Trophoblast cell (in vitro differentiated cells and primary cell): Measurements from ENCODE around the gene KRTAP4-4. TPM values are rescaled to one million over a fixed set of nuclear protein-coding genes. Genes with fewer than 3 reads are reported as not detected.

Source experiments
- DNase-seq, 2 donors: peaks; one replicate each; pipeline ENCODE4 v3.0.0-alpha.2; 2016
- H2AFZ ChIP-seq: 2 replicates; pipeline ENCODE4 v1.6.1; 2013; ENCODE audit warnings: low read length, moderate library complexity, mild to moderate bottlenecking; ENCODE audit not compliant: insufficient read depth, poor library complexity
- H2AK5ac ChIP-seq: 2 replicates; pipeline ENCODE4 v1.6.1; 2013; ENCODE audit warnings: mild to moderate bottlenecking, low read length
- H2BK120ac ChIP-seq: 2 replicates; pipeline ENCODE4 v1.6.1; 2013; ENCODE audit warnings: low read length, mild to moderate bottlenecking, moderate library complexity; ENCODE audit not compliant: insufficient read depth, poor library complexity
- H2BK12ac ChIP-seq: 2 replicates; pipeline ENCODE4 v1.6.1; 2013; ENCODE audit warnings: mild to moderate bottlenecking, low read length, moderate library complexity
- H2BK5ac ChIP-seq: 2 replicates; pipeline ENCODE4 v1.6.1; 2013; ENCODE audit warnings: low read length, low read depth, moderate library complexity, mild to moderate bottlenecking; ENCODE audit not compliant: poor library complexity
- H3K14ac ChIP-seq: 2 replicates; pipeline ENCODE4 v1.6.1; 2013; ENCODE audit warnings: mild to moderate bottlenecking, low read length
- H3K18ac ChIP-seq: 2 replicates; pipeline ENCODE4 v1.6.1; 2013; ENCODE audit warnings: mild to moderate bottlenecking, low read length
- H3K23ac ChIP-seq: 2 replicates; pipeline ENCODE4 v1.6.1; 2013; ENCODE audit warnings: low read length
- H3K27ac ChIP-seq: 2 replicates; pipeline ENCODE4 v1.5.1; 2013; ENCODE audit warnings: low read depth, mild to moderate bottlenecking, inconsistent platforms, low read length, moderate library complexity
- H3K27me3 ChIP-seq: 2 replicates; pipeline ENCODE4 v1.6.1; 2013; ENCODE audit warnings: inconsistent platforms, mild to moderate bottlenecking, low read length, moderate library complexity; ENCODE audit not compliant: insufficient read depth
- H3K36me3 ChIP-seq, 2 experiments: 1 replicate in 1 of 2; 2 replicates in 1 of 2; pipeline ENCODE4 v1.6.1; 2013; ENCODE audit warnings: low read length in 2 of 2, mild to moderate bottlenecking in 2 of 2, moderate library complexity in 1 of 2; ENCODE audit not compliant: insufficient read depth in 2 of 2, control insufficient read depth in 1 of 2
- H3K4ac ChIP-seq: 2 replicates; pipeline ENCODE4 v1.6.1; 2013; ENCODE audit warnings: low read depth, mild to moderate bottlenecking, low read length, moderate library complexity
- H3K4me1 ChIP-seq, 2 experiments: 1 replicate in 1 of 2; 2 replicates in 1 of 2; pipeline ENCODE4 v1.6.1; 2013; ENCODE audit warnings: low read length in 2 of 2, mild to moderate bottlenecking in 2 of 2, moderate library complexity in 1 of 2; ENCODE audit not compliant: insufficient read depth in 2 of 2, control insufficient read depth in 1 of 2
- H3K4me2 ChIP-seq: 2 replicates; pipeline ENCODE4 v1.6.1; 2013; ENCODE audit warnings: inconsistent platforms, mild to moderate bottlenecking, low read length, moderate library complexity
- H3K4me3 ChIP-seq: 2 replicates; pipeline ENCODE4 v1.5.1; 2013; ENCODE audit warnings: mild to moderate bottlenecking, low read depth, low read length, inconsistent platforms
- H3K79me1 ChIP-seq: one replicate; pipeline ENCODE4 v1.6.1; 2013; ENCODE audit warnings: low read length
- H3K79me2 ChIP-seq: 2 replicates; pipeline ENCODE4 v1.6.1; 2013; ENCODE audit warnings: low read length, mild to moderate bottlenecking; ENCODE audit not compliant: control insufficient read depth, insufficient read depth, poor library complexity
- H3K9ac ChIP-seq: 2 replicates; pipeline ENCODE4 v1.6.1; 2013; ENCODE audit warnings: mild to moderate bottlenecking, low read length
- H3K9me3 ChIP-seq: 2 replicates; pipeline ENCODE4 v1.6.1; 2013; ENCODE audit warnings: low read depth, mild to moderate bottlenecking, control low read depth, inconsistent platforms, low read length; ENCODE audit not compliant: insufficient read depth
- H4K12ac ChIP-seq: 2 replicates; pipeline ENCODE4 v1.6.1; 2013; ENCODE audit warnings: low read depth, mild to moderate bottlenecking, low read length, moderate library complexity
- H4K8ac ChIP-seq: 2 replicates; pipeline ENCODE4 v1.6.1; 2013; ENCODE audit warnings: low read depth, mild to moderate bottlenecking, low read length, moderate library complexity
- H4K91ac ChIP-seq: one replicate; pipeline ENCODE4 v1.6.1; 2013; ENCODE audit warnings: low read depth, mild to moderate bottlenecking, low read length, moderate library complexity
- WGBS: extraction: QIAGEN DNeasy Blood & Tissue Kit; methylation state at CpG from one replicate; pipeline ENCODE4 v1.1.7; 2013; ENCODE audit warnings: missing lambda C conversion rate; ENCODE audit not compliant: insufficient read length, insufficient coverage; ENCODE audit errors: extremely low coverage; 5-methylcytosine and 5-hydroxymethylcytosine counted together
- polyA plus RNA-seq: library from polyadenylated mRNA; stranded (reverse); fragments of 200-250 nt; gene quantifications from 2 replicates; pipeline ENCODE4 v1.2.3, GENCODE V29; 2013

Gene KRTAP4-4
- not detected in 2 replicates for polyA plus RNA-seq

- no CpG with 5 or more reads among the region's 1 CpG for WGBS
- H3K79me1 ChIP-seq, result no peaks in the 10 kb centered on the region
- H3K4ac ChIP-seq, result no peak within 1 kb of the TSS
- no peak within 1 kb of the TSS for H2AFZ ChIP-seq
- H3K9ac ChIP-seq, result no peak within 1 kb of the TSS
- no peak within 1 kb of the TSS for H2BK12ac ChIP-seq
- H3K14ac ChIP-seq, result no peak within 1 kb of the TSS
- no peaks in the 10 kb centered on the region for H3K79me2 ChIP-seq
- H4K91ac ChIP-seq, result no peak within 1 kb of the TSS
- no peak for DNase-seq
- H3K27me3 ChIP-seq, result no peaks in the 10 kb centered on the region
- no peak within 1 kb of the TSS for H4K8ac ChIP-seq
- H3K23ac ChIP-seq, result no peak within 1 kb of the TSS
- H3K9me3 ChIP-seq, result no peaks in the 10 kb centered on the region
- no peaks in the 10 kb centered on the region for H3K36me3 ChIP-seq
- no peak within 1 kb of the TSS for H4K12ac ChIP-seq
- no peak within 1 kb of the TSS for H2BK120ac ChIP-seq
- H3K4me1 ChIP-seq, result no peaks in the 10 kb centered on the region
- H3K4me2 ChIP-seq, result no peak within 1 kb of the TSS
- no peak within 1 kb of the TSS for H2BK5ac ChIP-seq
- H3K18ac ChIP-seq, result no peak within 1 kb of the TSS
- H3K4me3 ChIP-seq, result no peak within 1 kb of the TSS
- H2AK5ac ChIP-seq, result no peak within 1 kb of the TSS
- no peak within 1 kb of the TSS for H3K27ac ChIP-seq
These were observed at the start of gene KRTAP4-4 for GRCh38 chr17:41160648-41161047. KRTAP4-4 (minus strand) TSS chr17:41160748; CDS start chr17:41160691, 57 bp downstream.

DNA sequence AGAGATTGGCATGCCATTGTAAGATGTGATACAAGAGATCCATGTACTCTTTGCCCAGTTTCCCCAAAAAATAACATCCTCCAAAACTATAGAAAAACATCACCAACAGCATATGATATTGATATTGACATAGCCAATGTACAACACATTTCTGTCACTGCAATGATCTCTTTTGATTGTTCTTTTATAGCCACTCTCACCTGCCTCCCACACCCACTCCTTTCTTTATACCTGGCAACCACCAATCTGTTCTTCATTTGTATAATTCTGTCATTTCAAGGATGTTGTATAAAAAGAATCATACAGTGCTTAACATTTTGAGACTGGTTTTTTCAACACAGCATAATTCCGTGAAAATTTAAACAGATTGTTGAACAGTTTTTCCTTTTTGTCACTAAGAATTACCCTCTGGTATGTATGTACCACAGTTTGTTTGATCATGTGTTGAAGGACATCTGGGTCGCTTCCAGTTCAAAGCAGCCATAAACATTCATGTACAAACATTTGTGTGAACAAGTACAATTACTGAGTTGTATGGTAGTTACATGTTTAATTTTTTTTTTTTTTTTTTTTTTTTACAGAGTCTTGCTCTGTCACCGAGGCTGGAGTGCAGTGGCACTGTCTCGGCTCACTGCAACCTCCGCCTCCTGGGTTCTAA lies 39.0 kb upstream of the KRTAP4-4 start:
- Histone ChIP-seq H2BK5ac (no peak overlapping the region), H2AK5ac (no peak overlapping the region), H3K9me3 (no peaks in the 10 kb centered on the region), H3K4ac (no peak overlapping the region), H4K12ac (no peak overlapping the region), H2AFZ (no peak overlapping the region), H3K9ac (no peak overlapping the region), H3K4me1 (no peaks in the 10 kb centered on the region), H3K4me3 (no peak overlapping the region), H3K27ac (no peak overlapping the region), H4K91ac (no peak overlapping the region), H3K27me3 (no peaks in the 10 kb centered on the region), H2BK12ac (no peak overlapping the region), H3K36me3 (no peaks in the 10 kb centered on the region), H3K79me2 (no peaks in the 10 kb centered on the region), H3K23ac (no peak overlapping the region), H3K4me2 (no peak overlapping the region), H3K18ac (no peak overlapping the region), H3K79me1 (no peaks in the 10 kb centered on the region), H3K14ac (no peak overlapping the region), H2BK120ac (no peak overlapping the region), H4K8ac (no peak overlapping the region)
- no CpG with 5 or more reads among the region's 5 CpGs for WGBS
- no peak for DNase-seq

DNA sequence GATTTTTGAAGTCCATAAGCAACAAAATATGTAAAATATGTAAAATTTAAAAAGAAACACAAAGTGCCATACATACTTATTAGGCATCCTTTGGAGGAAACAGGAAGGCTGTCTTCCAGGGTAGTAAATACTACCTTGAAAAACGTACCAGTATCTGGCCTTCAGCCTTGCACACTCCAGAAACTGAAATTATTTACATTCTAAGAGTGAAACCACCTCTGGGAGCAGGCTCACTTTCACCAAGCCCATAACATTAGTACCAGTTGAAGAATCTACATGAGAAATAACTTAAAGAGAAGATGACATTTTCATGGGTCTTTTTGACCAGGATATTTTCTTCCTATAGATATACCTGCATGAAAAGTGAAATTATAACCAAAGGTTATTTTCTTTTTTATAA lies 35.5 kb upstream of the KRTAP4-4 start:
- no peaks in the 10 kb centered on the region for H3K27me3 ChIP-seq
- H3K18ac ChIP-seq, result no peak overlapping the region
- peak in 1 of 2 donors; percentile 2 for DNase-seq
- H3K14ac ChIP-seq, result no peak overlapping the region
- no peak overlapping the region for H3K4ac ChIP-seq
- H3K79me1 ChIP-seq, result no peaks in the 10 kb centered on the region
- no peak overlapping the region for H4K8ac ChIP-seq
- no peak overlapping the region for H3K23ac ChIP-seq
- H3K9ac ChIP-seq, result no peak overlapping the region
- H2BK120ac ChIP-seq, result no peak overlapping the region
- H3K4me1 ChIP-seq, result no peaks in the 10 kb centered on the region
- no peak overlapping the region for H4K91ac ChIP-seq
- H3K4me2 ChIP-seq, result no peak overlapping the region
- H4K12ac ChIP-seq, result no peak overlapping the region
- no peaks in the 10 kb centered on the region for H3K36me3 ChIP-seq
- no peak overlapping the region for H2BK5ac ChIP-seq
- no peaks in the 10 kb centered on the region for H3K79me2 ChIP-seq
- no peaks in the 10 kb centered on the region for H3K9me3 ChIP-seq
- no peak overlapping the region for H3K27ac ChIP-seq
- H2AK5ac ChIP-seq, result no peak overlapping the region
- no CpG with 5 or more reads among the region's 1 CpG for WGBS
- no peak overlapping the region for H2BK12ac ChIP-seq
- no peak overlapping the region for H3K4me3 ChIP-seq
- H2AFZ ChIP-seq, result no peak overlapping the region

- Histone ChIP-seq H4K91ac (no peak overlapping the region), H3K79me1 (no peaks in the 10 kb centered on the region), H2AFZ (no peak overlapping the region), H3K27ac (no peak overlapping the region), H3K4me1 (no peaks in the 10 kb centered on the region), H2BK5ac (no peak overlapping the region), H2BK120ac (no peak overlapping the region), H3K4me2 (no peak overlapping the region), H3K4me3 (no peak overlapping the region), H3K23ac (no peak overlapping the region), H4K12ac (no peak overlapping the region), H3K79me2 (no peaks in the 10 kb centered on the region), H3K36me3 (no peaks in the 10 kb centered on the region), H3K9me3 (no peaks in the 10 kb centered on the region), H3K9ac (no peak overlapping the region), H4K8ac (no peak overlapping the region), H3K4ac (no peak overlapping the region), H3K27me3 (no peaks in the 10 kb centered on the region), H3K14ac (no peak overlapping the region), H2AK5ac (no peak overlapping the region), H3K18ac (no peak overlapping the region), H2BK12ac (no peak overlapping the region)
- no peak for DNase-seq
- WGBS, result no CpG with 5 or more reads among the region's 3 CpGs
These were observed 29.8 kb upstream of the KRTAP4-4 start for GRCh38 chr17:41190328-41190727.
